Measurements from ENCODE around the gene STIMATE. TPM values are rescaled to one million over a fixed set of nuclear protein-coding genes. Genes with fewer than 3 reads are reported as not detected.

The STIMATE gene
- total and polyA plus RNA-seq, 12 donors: 4.0 to 9.7 (median 6.9) TPM

- peaks cover 8 to 60% (median 48%) of the 10 kb centered on the region in 9 donors for H3K4me1 ChIP-seq
- no peak for TF ChIP-seq CTCF (IDR thresholded peaks at IDR 0.05)
- H3K27me3 ChIP-seq: no peaks in the 10 kb centered on the region
- H3K4me3 ChIP-seq: no peak overlapping the region
- DNase-seq: no peak
- H3K36me3 ChIP-seq: peaks cover 0 to 14% (median 0%) of the 10 kb centered on the region in 9 donors
- H3K9me3 ChIP-seq: no peaks in the 10 kb centered on the region
- H3K27ac ChIP-seq: no peak overlapping the region
- intact Hi-C loops (cut with DNase I): loop anchor here in 2 of 10 donors (10.0 kb wide), 3 partner anchors 45 to 125 kb away; partner anchors contain the start of genes ITIH1 (in 1 of the 2) and NEK4 (in 1 of the 2)
- WGBS, 2 donors: 95 to 97% methylated on average over 8 of the region's 8 CpGs
- no peak for ATAC-seq
These were observed 7.4 kb downstream of the STIMATE start for GRCh38 chr3:52889901-52890300.

DNA sequence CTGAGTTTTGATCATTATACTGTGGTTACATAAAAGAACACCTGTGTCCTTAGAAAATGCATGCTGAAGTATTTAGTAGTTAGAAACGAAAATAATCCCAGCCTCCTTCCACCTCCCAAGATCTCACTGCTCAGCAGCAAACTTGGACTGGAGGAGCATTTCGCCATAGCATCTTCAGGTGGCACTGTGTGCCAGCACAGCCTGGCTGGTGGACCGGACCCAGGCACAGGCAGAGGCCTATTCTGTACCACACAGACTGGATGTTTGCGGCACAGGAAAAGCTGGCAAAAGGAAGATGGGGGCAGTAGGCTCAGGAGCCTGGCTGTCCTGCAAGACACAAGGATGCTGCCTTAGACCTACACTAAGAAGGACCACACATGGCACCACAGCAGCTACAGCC is 10.2 kb downstream of the STIMATE start:
- H3K27ac ChIP-seq: no peak overlapping the region
- no peak for ATAC-seq
- TF ChIP-seq CTCF (IDR thresholded peaks at IDR 0.05): no peak
- H3K36me3 ChIP-seq: peaks cover 0 to 10% (median 0%) of the 10 kb centered on the region in 9 donors
- peaks cover 0 to 34% (median 21%) of the 10 kb centered on the region in 9 donors for H3K4me1 ChIP-seq
- no peak for DNase-seq
- no peak overlapping the region for H3K4me3 ChIP-seq
- H3K27me3 ChIP-seq: no peaks in the 10 kb centered on the region
- intact Hi-C loops (cut with DNase I): loop anchor here in 1 of 10 donors (10.0 kb wide), 1 partner anchor 122 kb away; no protein-coding TSS in a partner anchor
- H3K9me3 ChIP-seq: no peaks in the 10 kb centered on the region
- WGBS, 2 donors: 93 to 95% methylated on average over 4 of the region's 4 CpGs

GRCh38 chr3:52886049-52886730 is 11.2 kb downstream of the STIMATE start:
- Histone ChIP-seq H3K4me1 (peaks cover 0 to 24% (median 11%) of the 10 kb centered on the region in 9 donors), H3K4me3 (no peak overlapping the region), H3K27me3 (no peaks in the 10 kb centered on the region), H3K36me3 (peaks cover 0 to 10% (median 0%) of the 10 kb centered on the region in 9 donors), H3K9me3 (no peaks in the 10 kb centered on the region), H3K27ac (peak overlapping the region in 1 of 10 donors; percentile 33)
- WGBS, 2 donors: 79 to 85% methylated on average over 5 of the region's 5 CpGs
- DNase-seq (no peak), ATAC-seq (peak in 1 of 8 donors; percentile 60)
- intact Hi-C loops (cut with DNase I): loop anchor here in 1 of 10 donors (10.0 kb wide), 1 partner anchor 121 kb away; no protein-coding TSS in a partner anchor
- no peak for TF ChIP-seq CTCF (IDR thresholded peaks at IDR 0.05)

GRCh38 chr3:52882377-52882776 is 15.0 kb downstream of the STIMATE start:
- Histone ChIP-seq H3K4me1 (peaks cover 0 to 22% (median 10%) of the 10 kb centered on the region in 9 donors), H3K4me3 (no peak overlapping the region), H3K27ac (no peak overlapping the region), H3K9me3 (no peaks in the 10 kb centered on the region), H3K27me3 (no peaks in the 10 kb centered on the region), H3K36me3 (peaks cover 0 to 26% (median 0%) of the 10 kb centered on the region in 9 donors)
- DNase-seq (no peak), ATAC-seq (no peak)
- TF ChIP-seq CTCF (IDR thresholded peaks at IDR 0.05): no peak
- WGBS, 2 donors: 91 to 93% methylated on average over 4 of the region's 4 CpGs
- intact Hi-C loops (cut with DNase I): loop anchor here in 1 of 10 donors (10.0 kb wide), 1 partner anchor 118 kb away; no protein-coding TSS in a partner anchor
